Neuronal stem cell (in vitro differentiated cells): ENCODE results near the gene MAP3K7CL.

ENCODE experiments used
- DNase-seq: peaks from one replicate; pipeline ENCODE4 v3.0.0-alpha.2; 2013; ENCODE audit warnings: low spot score
- H2AFZ ChIP-seq: one replicate; pipeline ENCODE4 v1.6.1; 2013; ENCODE audit warnings: mild to moderate bottlenecking, low read length, inconsistent platforms
- H2AK5ac ChIP-seq: 2 replicates; pipeline ENCODE4 v1.6.1; 2013; ENCODE audit warnings: low read depth, mild to moderate bottlenecking, inconsistent platforms, low read length, moderate library complexity, mixed read lengths
- H2BK120ac ChIP-seq: 2 replicates; pipeline ENCODE4 v1.6.1; 2013; ENCODE audit warnings: low read depth, mild to moderate bottlenecking, inconsistent platforms, low read length, moderate library complexity, mixed read lengths
- H2BK12ac ChIP-seq: one replicate; pipeline ENCODE4 v1.6.1; 2013; ENCODE audit warnings: low read length, inconsistent platforms
- H2BK15ac ChIP-seq: 2 replicates; pipeline ENCODE4 v1.6.1; 2013; ENCODE audit warnings: mild to moderate bottlenecking, low read length, inconsistent platforms, mixed read lengths
- H2BK5ac ChIP-seq: one replicate; pipeline ENCODE4 v1.6.1; 2013; ENCODE audit warnings: inconsistent platforms, mild to moderate bottlenecking, low read length, moderate library complexity
- H3K14ac ChIP-seq: one replicate; pipeline ENCODE4 v1.6.1; 2013; ENCODE audit warnings: low read length, inconsistent platforms
- H3K18ac ChIP-seq: 2 replicates; pipeline ENCODE4 v1.6.1; 2013; ENCODE audit warnings: low read length, inconsistent platforms
- H3K23ac ChIP-seq: 2 replicates; pipeline ENCODE4 v1.6.1; 2013; ENCODE audit warnings: low read depth, mild to moderate bottlenecking, mixed read lengths, low read length, inconsistent platforms; ENCODE audit not compliant: poor library complexity
- H3K27ac ChIP-seq: replicated peaks from 3 replicates; pipeline ENCODE4 v1.5.1; 2013; ENCODE audit warnings: low read length, inconsistent platforms
- H3K27me3 ChIP-seq, 3 experiments: 2 replicates each; pipeline ENCODE4 v1.6.1; 2013; ENCODE audit warnings: low read length in 3 of 3, mild to moderate bottlenecking in 2 of 3, inconsistent platforms in 1 of 3, low read depth in 1 of 3, mixed read lengths in 1 of 3, moderate library complexity in 1 of 3; ENCODE audit not compliant: control insufficient read depth in 3 of 3, insufficient read depth in 3 of 3
- H3K36me3 ChIP-seq, 2 donors: replicated peaks in 1 of 2; 2 replicates each; pipeline ENCODE4 v1.6.1; 2013; ENCODE audit warnings: low read length in 2 of 2; ENCODE audit not compliant: control insufficient read depth in 2 of 2, insufficient read depth in 2 of 2
- H3K4ac ChIP-seq: 2 replicates; pipeline ENCODE4 v1.6.1; 2013; ENCODE audit warnings: inconsistent platforms, mild to moderate bottlenecking, low read length, moderate library complexity
- H3K4me1 ChIP-seq, 2 donors: 1 replicate in 1 of 2; 2 replicates in 1 of 2; pipeline ENCODE4 v1.6.1; 2013; ENCODE audit warnings: low read length in 2 of 2, low read depth in 1 of 2; ENCODE audit not compliant: control insufficient read depth in 2 of 2, insufficient read depth in 1 of 2
- H3K4me2 ChIP-seq: one replicate; pipeline ENCODE4 v1.6.1; 2013; ENCODE audit warnings: mild to moderate bottlenecking, low read length, inconsistent platforms; ENCODE audit not compliant: insufficient read depth, poor library complexity, severe bottlenecking
- H3K4me3 ChIP-seq, 2 donors: 2 replicates each; pipeline ENCODE4 v1.5.1; 2013; ENCODE audit warnings: low read length in 2 of 2, mild to moderate bottlenecking in 2 of 2, inconsistent platforms in 1 of 2, moderate library complexity in 1 of 2
- H3K79me1 ChIP-seq: one replicate; pipeline ENCODE4 v1.6.1; 2013; ENCODE audit warnings: low read depth, mild to moderate bottlenecking, inconsistent platforms, low read length, moderate library complexity
- H3K9ac ChIP-seq: one replicate; pipeline ENCODE4 v1.6.1; 2013; ENCODE audit warnings: mild to moderate bottlenecking, low read depth, low read length, inconsistent platforms; ENCODE audit not compliant: poor library complexity
- H3K9me3 ChIP-seq, 2 donors: replicated peaks in 1 of 2; 2 replicates each; pipeline versions ENCODE3 to v1.6.1; 2013; ENCODE audit warnings: low read length in 2 of 2, mild to moderate bottlenecking in 2 of 2, inconsistent platforms in 1 of 2, low read depth in 1 of 2, mixed read lengths in 1 of 2, moderate library complexity in 1 of 2; ENCODE audit not compliant: control insufficient read depth in 2 of 2, insufficient read depth in 1 of 2
- H4K8ac ChIP-seq: one replicate; pipeline ENCODE4 v1.6.1; 2013; ENCODE audit warnings: low read depth, mild to moderate bottlenecking, inconsistent platforms, low read length, moderate library complexity
- H4K91ac ChIP-seq: one replicate; pipeline ENCODE4 v1.6.1; 2013; ENCODE audit warnings: low read length, low read depth, mild to moderate bottlenecking, inconsistent platforms; ENCODE audit not compliant: poor library complexity
- WGBS, 2 donors: extraction: QIAGEN DNeasy Blood & Tissue Kit; methylation state at CpG; one replicate each; pipeline ENCODE4 v1.1.7; 2013; ENCODE audit warnings: missing lambda C conversion rate in 2 of 2, mixed read lengths in 1 of 2; ENCODE audit not compliant: insufficient read length in 2 of 2, insufficient replicate concordance in 1 of 2; ENCODE audit errors: extremely low coverage in 2 of 2; 5-methylcytosine and 5-hydroxymethylcytosine counted together

MAP3K7CL gene

DNA sequence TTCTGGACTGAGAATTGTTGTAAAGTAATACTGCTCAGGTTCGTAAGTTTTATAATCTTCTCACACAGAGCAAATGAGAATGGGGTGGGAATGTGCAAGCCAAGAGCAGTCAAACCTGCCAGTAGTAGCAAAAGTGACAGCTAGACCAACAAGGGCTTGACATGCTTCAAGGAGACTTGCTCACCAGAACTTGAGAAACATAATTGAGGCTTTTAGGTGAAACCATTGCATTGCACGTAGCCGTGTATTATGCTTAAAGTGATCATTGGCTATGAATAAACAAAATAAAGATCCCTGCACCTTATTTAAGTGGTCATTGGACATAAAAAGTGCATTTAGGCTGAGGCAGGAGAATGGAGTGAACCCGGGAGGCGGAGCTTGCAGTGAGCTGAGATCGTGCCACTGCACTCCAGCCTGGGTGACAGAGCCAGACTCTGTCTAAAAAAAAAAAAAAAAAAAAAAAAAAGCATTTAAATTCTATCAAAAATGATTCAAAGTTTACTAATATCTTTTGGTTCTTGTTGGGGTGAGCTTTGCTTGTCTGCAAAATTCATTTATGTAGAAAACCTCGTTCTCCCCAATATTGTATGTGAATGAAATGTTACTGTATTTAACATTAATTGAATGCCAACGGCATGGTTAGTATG, 45.2 kb upstream of the MAP3K7CL start:
- Histone ChIP-seq H3K14ac (no peak overlapping the region), H2BK15ac (no peak overlapping the region), H3K18ac (no peak overlapping the region), H2AFZ (no peak overlapping the region), H3K4ac (no peak overlapping the region), H3K27me3 (no peaks in the 10 kb centered on the region), H3K4me3 (no peak overlapping the region), H4K8ac (no peak overlapping the region), H3K4me1 (peaks cover 0 to 2% of the 10 kb centered on the region in 2 donors), H2AK5ac (no peak overlapping the region), H2BK12ac (no peak overlapping the region), H2BK5ac (no peak overlapping the region), H3K27ac (no peak overlapping the region), H2BK120ac (no peak overlapping the region), H4K91ac (no peak overlapping the region), H3K4me2 (no peak overlapping the region), H3K36me3 (no peaks in the 10 kb centered on the region), H3K23ac (no peak overlapping the region), H3K9me3 (no peaks in the 10 kb centered on the region), H3K9ac (no peak overlapping the region), H3K79me1 (no peaks in the 10 kb centered on the region)
- no CpG with 5 or more reads among the region's 8 CpGs for WGBS, 2 donors
- DNase-seq = no peak

GRCh38 chr21:29091033-29091432, 39.4 kb upstream of the MAP3K7CL start:
- H3K36me3 ChIP-seq = no peaks in the 10 kb centered on the region
- no peak overlapping the region for H3K18ac ChIP-seq
- H3K23ac ChIP-seq = no peak overlapping the region
- H2BK15ac ChIP-seq = no peak overlapping the region
- no peaks in the 10 kb centered on the region for H3K27me3 ChIP-seq
- H3K4ac ChIP-seq = no peak overlapping the region
- H2AFZ ChIP-seq = no peak overlapping the region
- H3K4me3 ChIP-seq = no peak overlapping the region
- no peak overlapping the region for H2BK12ac ChIP-seq
- H4K8ac ChIP-seq = no peak overlapping the region
- no peak overlapping the region for H2AK5ac ChIP-seq
- H3K4me1 ChIP-seq = peaks cover 4% of the 10 kb centered on the region in 2 donors
- no peak overlapping the region for H3K4me2 ChIP-seq
- no peak overlapping the region for H3K9ac ChIP-seq
- no peak overlapping the region for H4K91ac ChIP-seq
- no CpG with 5 or more reads among the region's 1 CpG for WGBS, 2 donors
- no peak overlapping the region for H3K27ac ChIP-seq
- no peak overlapping the region for H3K14ac ChIP-seq
- no peaks in the 10 kb centered on the region for H3K9me3 ChIP-seq
- DNase-seq = no peak
- no peak overlapping the region for H2BK5ac ChIP-seq
- no peaks in the 10 kb centered on the region for H3K79me1 ChIP-seq
- no peak overlapping the region for H2BK120ac ChIP-seq

DNA sequence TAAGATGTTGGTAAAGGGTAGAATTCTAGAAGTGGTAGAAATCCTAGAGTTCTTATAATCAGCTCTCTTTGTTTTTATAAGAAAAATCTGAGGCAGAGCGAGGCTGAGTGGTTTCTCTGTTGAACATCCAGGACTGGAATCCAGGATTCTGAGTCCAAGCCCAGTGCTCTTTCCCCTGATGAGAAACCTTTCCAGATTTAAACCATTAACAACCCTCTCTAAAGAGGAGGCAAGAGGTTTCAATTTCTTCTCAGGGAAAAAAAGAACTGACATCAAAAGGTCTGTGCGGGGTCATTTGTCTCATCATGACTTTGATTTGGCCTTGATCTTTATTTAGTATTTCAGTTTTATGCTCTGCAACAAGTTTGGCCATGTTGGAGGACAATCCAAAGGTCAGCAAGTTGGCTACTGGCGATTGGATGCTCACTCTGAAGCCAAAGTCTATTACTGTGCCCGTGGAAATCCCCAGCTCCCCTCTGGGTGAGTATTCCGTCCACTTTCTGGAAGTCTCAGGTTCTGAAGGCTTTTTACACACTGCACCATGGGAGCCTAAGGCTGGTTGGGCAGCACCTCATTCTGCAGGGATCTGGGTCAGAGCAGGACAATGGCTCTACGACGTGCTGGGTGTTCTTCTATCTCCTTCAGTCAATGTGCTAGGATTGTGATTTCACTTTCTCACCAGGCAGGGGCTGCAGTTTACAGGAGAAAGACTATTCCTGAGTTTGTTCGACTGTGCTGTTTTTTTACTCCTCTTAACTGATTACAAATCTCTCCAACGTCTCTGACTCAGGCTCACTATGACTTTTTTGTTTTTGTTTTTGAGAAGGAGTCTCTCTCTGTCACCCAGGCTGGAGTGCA, 38.1 kb upstream of the MAP3K7CL start:
- Histone ChIP-seq H3K14ac (no peak overlapping the region), H3K18ac (no peak overlapping the region), H3K4me3 (no peak overlapping the region), H3K27ac (no peak overlapping the region), H3K23ac (no peak overlapping the region), H3K4me1 (peaks cover 4% of the 10 kb centered on the region in 2 donors), H4K91ac (no peak overlapping the region), H4K8ac (no peak overlapping the region), H2AFZ (no peak overlapping the region), H2BK12ac (no peak overlapping the region), H3K9me3 (no peaks in the 10 kb centered on the region), H3K9ac (no peak overlapping the region), H3K79me1 (no peaks in the 10 kb centered on the region), H3K27me3 (peaks cover 0 to 6% (median 0%) of the 10 kb centered on the region in 3 experiments), H2BK15ac (no peak overlapping the region), H3K36me3 (no peaks in the 10 kb centered on the region), H3K4ac (no peak overlapping the region), H2AK5ac (no peak overlapping the region), H2BK120ac (no peak overlapping the region), H3K4me2 (no peak overlapping the region), H2BK5ac (no peak overlapping the region)
- WGBS, 2 donors = no CpG with 5 or more reads among the region's 9 CpGs
- no peak for DNase-seq

DNA sequence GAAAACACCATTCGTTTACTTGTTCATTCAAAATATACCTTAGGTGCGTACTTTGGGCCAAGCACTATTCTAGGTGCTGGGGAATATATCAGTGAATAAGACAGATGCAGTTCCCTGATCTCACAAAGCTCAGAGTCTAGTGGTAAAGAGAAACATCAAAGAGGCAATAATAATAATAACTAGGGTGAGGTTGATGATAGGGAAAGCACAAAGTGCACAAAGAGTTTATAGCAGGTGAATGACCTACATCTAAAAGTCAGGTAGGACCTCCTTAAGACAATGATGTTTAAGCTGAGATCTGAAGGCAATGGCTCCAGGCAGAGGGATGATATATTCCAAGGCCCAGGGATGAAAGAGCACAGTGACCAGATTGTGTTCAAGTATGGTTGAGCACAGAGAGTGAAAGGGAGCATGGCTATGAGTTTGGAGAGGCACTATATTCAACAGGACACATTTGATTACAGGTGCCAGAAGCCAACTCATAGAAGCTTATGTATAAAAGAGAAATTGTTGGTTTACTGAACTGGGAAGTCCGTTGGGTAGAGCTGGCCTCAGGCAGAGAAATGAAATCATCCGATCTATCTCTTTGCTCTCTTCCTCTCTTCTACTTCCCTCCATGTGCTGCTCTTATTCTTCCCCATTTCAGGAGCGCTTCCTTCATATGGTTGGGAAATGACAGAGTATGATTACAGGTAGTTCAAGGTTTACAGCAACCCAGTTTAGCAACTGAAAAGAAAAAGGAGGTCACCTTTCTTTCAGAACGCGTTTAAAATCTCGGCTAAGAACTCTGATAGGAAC, 34.0 kb upstream of the MAP3K7CL start:
- H3K23ac ChIP-seq = no peak overlapping the region
- no peak overlapping the region for H3K9ac ChIP-seq
- no peak overlapping the region for H4K8ac ChIP-seq
- H3K27ac ChIP-seq = no peak overlapping the region
- no peak overlapping the region for H4K91ac ChIP-seq
- H2BK120ac ChIP-seq = no peak overlapping the region
- WGBS, 2 donors = no CpG with 5 or more reads among the region's 8 CpGs
- no peak overlapping the region for H2BK5ac ChIP-seq
- no peak overlapping the region for H2AFZ ChIP-seq
- peaks cover 0 to 6% (median 0%) of the 10 kb centered on the region in 3 experiments for H3K27me3 ChIP-seq
- H3K9me3 ChIP-seq = no peaks in the 10 kb centered on the region
- H2BK12ac ChIP-seq = no peak overlapping the region
- no peak overlapping the region for H2AK5ac ChIP-seq
- H3K18ac ChIP-seq = no peak overlapping the region
- H3K4ac ChIP-seq = no peak overlapping the region
- no peaks in the 10 kb centered on the region for H3K79me1 ChIP-seq
- no peaks in the 10 kb centered on the region for H3K36me3 ChIP-seq
- H3K4me2 ChIP-seq = no peak overlapping the region
- peaks cover 4% of the 10 kb centered on the region in 2 donors for H3K4me1 ChIP-seq
- DNase-seq = no peak
- H2BK15ac ChIP-seq = no peak overlapping the region
- H3K14ac ChIP-seq = no peak overlapping the region
- no peak overlapping the region for H3K4me3 ChIP-seq
